ENCODE results near the gene URAD.

The URAD gene

GRCh38 chr13:27977476-27978300, 10.8 kb downstream of the URAD start:
- Histone ChIP-seq H3K36me3 (ENCODE audit: insufficient read depth, low read length) (no peaks in the 10 kb centered on the region), H3K9ac (ENCODE audit: low read depth, low read length, poor library complexity, severe bottlenecking) (no peak overlapping the region), H3K4me1 (ENCODE audit: insufficient read depth, low read length, poor library complexity, severe bottlenecking) (no peaks in the 10 kb centered on the region), H3K4me3 (ENCODE audit: low read length, poor library complexity, severe bottlenecking) (no peak overlapping the region), H2AFZ (ENCODE audit: low read length) (no peak overlapping the region), H3K4me2 (ENCODE audit: low read depth, low read length, poor library complexity, severe bottlenecking) (no peak overlapping the region), H3F3A (ENCODE audit: low read depth) (no peaks in the 10 kb centered on the region), H3K27me3 (ENCODE audit: insufficient read depth, low read length, poor library complexity, severe bottlenecking) (no peaks in the 10 kb centered on the region), H3K79me2 (ENCODE audit: insufficient read depth, low read length) (no peaks in the 10 kb centered on the region), H3K9me3 (ENCODE audit: insufficient read depth, low read depth, low read length) (no peaks in the 10 kb centered on the region), H3K9me2 (replicated peaks; ENCODE audit: low read depth, low read length) (no peaks in the 10 kb centered on the region), H4K20me1 (ENCODE audit: insufficient read depth, low read length, poor library complexity, severe bottlenecking) (no peaks in the 10 kb centered on the region)
- no peak for TF ChIP-seq CTCF (conservative IDR thresholded peaks at IDR 0.05; ENCODE audit: low read length)
- TF ChIP-seq EZH2phosphoT487 (IDR thresholded peaks at IDR 0.05; ENCODE audit: borderline replicate concordance), result no peak

GRCh38 chr13:27976362-27977091, 12.0 kb downstream of the URAD start:
- Histone ChIP-seq H3K9me3 (ENCODE audit: insufficient read depth, low read depth, low read length) (no peaks in the 10 kb centered on the region), H3K4me1 (ENCODE audit: insufficient read depth, low read length, poor library complexity, severe bottlenecking) (no peaks in the 10 kb centered on the region), H3K4me2 (ENCODE audit: low read depth, low read length, poor library complexity, severe bottlenecking) (no peak overlapping the region), H2AFZ (ENCODE audit: low read length) (no peak overlapping the region), H3K9me2 (replicated peaks; ENCODE audit: low read depth, low read length) (no peaks in the 10 kb centered on the region), H3K9ac (ENCODE audit: low read depth, low read length, poor library complexity, severe bottlenecking) (no peak overlapping the region), H3K27me3 (ENCODE audit: insufficient read depth, low read length, poor library complexity, severe bottlenecking) (no peaks in the 10 kb centered on the region), H3K79me2 (ENCODE audit: insufficient read depth, low read length) (no peaks in the 10 kb centered on the region), H3K36me3 (ENCODE audit: insufficient read depth, low read length) (no peaks in the 10 kb centered on the region), H3K4me3 (ENCODE audit: low read length, poor library complexity, severe bottlenecking) (no peak overlapping the region), H4K20me1 (ENCODE audit: insufficient read depth, low read length, poor library complexity, severe bottlenecking) (no peaks in the 10 kb centered on the region), H3F3A (ENCODE audit: low read depth) (no peaks in the 10 kb centered on the region)
- TF ChIP-seq EZH2phosphoT487 (IDR thresholded peaks at IDR 0.05; ENCODE audit: borderline replicate concordance) (no peak), CTCF (conservative IDR thresholded peaks at IDR 0.05; ENCODE audit: low read length) (no peak)

GRCh38 chr13:27975564-27976361, 12.7 kb downstream of the URAD start:
- H4K20me1 ChIP-seq (ENCODE audit: insufficient read depth, low read length, poor library complexity, severe bottlenecking), result no peaks in the 10 kb centered on the region
- no peaks in the 10 kb centered on the region for H3K27me3 ChIP-seq (ENCODE audit: insufficient read depth, low read length, poor library complexity, severe bottlenecking)
- H3K4me2 ChIP-seq (ENCODE audit: low read depth, low read length, poor library complexity, severe bottlenecking), result no peak overlapping the region
- H3K9me3 ChIP-seq (ENCODE audit: insufficient read depth, low read depth, low read length), result no peaks in the 10 kb centered on the region
- H3K36me3 ChIP-seq (ENCODE audit: insufficient read depth, low read length), result no peaks in the 10 kb centered on the region
- H3K9ac ChIP-seq (ENCODE audit: low read depth, low read length, poor library complexity, severe bottlenecking), result no peak overlapping the region
- no peaks in the 10 kb centered on the region for H3K4me1 ChIP-seq (ENCODE audit: insufficient read depth, low read length, poor library complexity, severe bottlenecking)
- no peak for TF ChIP-seq EZH2phosphoT487 (IDR thresholded peaks at IDR 0.05; ENCODE audit: borderline replicate concordance)
- TF ChIP-seq CTCF (conservative IDR thresholded peaks at IDR 0.05; ENCODE audit: low read length), result no peak
- H2AFZ ChIP-seq (ENCODE audit: low read length), result no peak overlapping the region
- H3K79me2 ChIP-seq (ENCODE audit: insufficient read depth, low read length), result no peaks in the 10 kb centered on the region
- no peaks in the 10 kb centered on the region for H3K9me2 ChIP-seq (replicated peaks; ENCODE audit: low read depth, low read length)
- H3F3A ChIP-seq (ENCODE audit: low read depth), result no peaks in the 10 kb centered on the region
- H3K4me3 ChIP-seq (ENCODE audit: low read length, poor library complexity, severe bottlenecking), result no peak overlapping the region

All from Loucy (cell line).